ENCODE measurements around the gene PKP4.

PKP4 gene

DNA sequence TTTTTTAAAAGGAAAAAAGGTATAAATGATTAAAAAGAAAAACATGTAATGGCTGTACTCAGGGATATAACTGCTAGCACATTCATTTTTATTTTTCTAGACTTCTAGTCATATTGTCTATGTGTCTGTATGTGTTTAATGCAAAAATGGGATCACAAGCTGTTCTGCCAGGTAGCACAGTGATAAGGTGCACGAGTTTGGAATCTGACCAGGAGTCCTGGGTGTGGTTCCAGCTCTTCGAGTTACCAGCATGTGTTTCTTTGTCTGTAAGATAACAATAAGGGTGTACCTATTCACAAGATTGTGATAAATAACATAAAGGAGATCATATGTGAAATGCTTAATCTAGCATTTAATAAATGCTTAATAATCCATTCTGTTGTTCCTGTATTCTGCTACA is 145.3 kb downstream of the PKP4 start:
- Histone ChIP-seq H2AFZ (ENCODE audit: low read depth) (no peak overlapping the region), H3K27me3 (ENCODE audit: insufficient read depth, low read depth) (no peaks in the 10 kb centered on the region), H3K27ac (no peak overlapping the region), H3K9ac (no peak overlapping the region), H3K36me3 (ENCODE audit: insufficient read depth) (peaks cover 3% of the 10 kb centered on the region; the same call in 1 of the 2 replicates), H3K4me2 (no peak overlapping the region), H3K4me3 (IDR thresholded peaks at IDR 0.05; ENCODE audit: insufficient read depth, low read depth, low read length) (no peak overlapping the region), H3K4me1 (ENCODE audit: low read depth, poor library complexity, severe bottlenecking) (peaks cover 9% of the 10 kb centered on the region), H3K79me2 (ENCODE audit: insufficient read depth, low read depth) (no peaks in the 10 kb centered on the region), H4K20me1 (ENCODE audit: insufficient read depth) (0 out of 2 replicates have a peak, but pooled peaks cover 4% of the 10 kb centered on the region)
- TF ChIP-seq, protein P1, sequence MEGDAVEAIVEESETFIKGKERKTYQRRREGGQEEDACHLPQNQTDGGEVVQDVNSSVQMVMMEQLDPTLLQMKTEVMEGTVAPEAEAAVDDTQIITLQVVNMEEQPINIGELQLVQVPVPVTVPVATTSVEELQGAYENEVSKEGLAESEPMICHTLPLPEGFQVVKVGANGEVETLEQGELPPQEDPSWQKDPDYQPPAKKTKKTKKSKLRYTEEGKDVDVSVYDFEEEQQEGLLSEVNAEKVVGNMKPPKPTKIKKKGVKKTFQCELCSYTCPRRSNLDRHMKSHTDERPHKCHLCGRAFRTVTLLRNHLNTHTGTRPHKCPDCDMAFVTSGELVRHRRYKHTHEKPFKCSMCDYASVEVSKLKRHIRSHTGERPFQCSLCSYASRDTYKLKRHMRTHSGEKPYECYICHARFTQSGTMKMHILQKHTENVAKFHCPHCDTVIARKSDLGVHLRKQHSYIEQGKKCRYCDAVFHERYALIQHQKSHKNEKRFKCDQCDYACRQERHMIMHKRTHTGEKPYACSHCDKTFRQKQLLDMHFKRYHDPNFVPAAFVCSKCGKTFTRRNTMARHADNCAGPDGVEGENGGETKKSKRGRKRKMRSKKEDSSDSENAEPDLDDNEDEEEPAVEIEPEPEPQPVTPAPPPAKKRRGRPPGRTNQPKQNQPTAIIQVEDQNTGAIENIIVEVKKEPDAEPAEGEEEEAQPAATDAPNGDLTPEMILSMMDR (conservative IDR thresholded peaks at IDR 0.05; ENCODE audit: low read depth, low read length), result no peak

DNA sequence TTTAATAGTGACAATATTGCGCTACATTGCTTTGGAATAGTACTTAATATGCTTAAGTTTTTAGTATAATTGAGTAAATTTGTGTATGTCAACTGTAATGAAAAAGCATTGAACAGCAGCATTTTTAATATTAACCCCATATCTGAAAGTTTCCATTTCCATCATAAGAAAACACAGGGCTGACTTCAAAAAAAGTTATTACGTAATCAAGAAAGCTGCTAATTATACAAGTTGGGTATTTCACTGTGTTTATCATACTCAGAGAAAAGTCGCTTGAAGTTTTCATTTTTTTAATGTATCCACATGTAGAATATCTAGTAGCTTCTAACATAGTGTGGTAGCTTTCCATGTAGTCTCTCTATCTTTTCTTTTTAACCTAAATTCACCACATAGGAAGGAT is 146.5 kb downstream of the PKP4 start:
- H3K4me3 ChIP-seq (IDR thresholded peaks at IDR 0.05; ENCODE audit: insufficient read depth, low read depth, low read length), result no peak overlapping the region
- H2AFZ ChIP-seq (ENCODE audit: low read depth), result no peak overlapping the region
- TF ChIP-seq, protein P1 (conservative IDR thresholded peaks at IDR 0.05; ENCODE audit: low read depth, low read length), result no peak
- no peaks in the 10 kb centered on the region for H3K79me2 ChIP-seq (ENCODE audit: insufficient read depth, low read depth)
- no peak overlapping the region for H3K27ac ChIP-seq
- H3K9ac ChIP-seq, result no peak overlapping the region
- no peak overlapping the region for H3K4me2 ChIP-seq
- H3K27me3 ChIP-seq (ENCODE audit: insufficient read depth, low read depth), result no peaks in the 10 kb centered on the region
- H3K4me1 ChIP-seq (ENCODE audit: low read depth, poor library complexity, severe bottlenecking), result peaks cover 9% of the 10 kb centered on the region
- H3K36me3 ChIP-seq (ENCODE audit: insufficient read depth), result peaks cover 3% of the 10 kb centered on the region; the same call in 1 of the 2 replicates
- H4K20me1 ChIP-seq (ENCODE audit: insufficient read depth), result 0 out of 2 replicates have a peak, but pooled peaks cover 4% of the 10 kb centered on the region

DNA sequence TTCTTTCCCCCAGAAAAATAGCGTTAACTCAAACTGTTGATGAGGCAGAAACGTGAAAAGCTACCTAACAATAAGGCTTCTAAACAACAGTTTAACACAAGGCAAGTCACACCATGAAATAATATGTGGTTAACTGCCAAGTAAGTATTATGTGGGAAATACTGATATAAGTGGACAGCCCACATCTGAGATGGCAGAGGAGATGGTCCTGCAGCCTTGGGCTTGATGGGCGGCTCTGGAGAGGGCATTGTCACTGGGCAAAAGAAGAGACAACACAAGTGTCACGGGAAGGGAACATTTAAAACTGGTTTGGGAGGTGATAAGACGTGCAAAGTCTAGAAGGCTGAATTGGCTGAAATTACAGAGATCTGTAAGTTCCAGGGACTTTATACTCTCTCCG is 147.2 kb downstream of the PKP4 start:
- peaks cover 9% of the 10 kb centered on the region for H3K4me1 ChIP-seq (ENCODE audit: low read depth, poor library complexity, severe bottlenecking)
- H3K4me3 ChIP-seq (IDR thresholded peaks at IDR 0.05; ENCODE audit: insufficient read depth, low read depth, low read length), result no peak overlapping the region
- H3K4me2 ChIP-seq, result no peak overlapping the region
- H3K27me3 ChIP-seq (ENCODE audit: insufficient read depth, low read depth), result no peaks in the 10 kb centered on the region
- H3K9ac ChIP-seq, result no peak overlapping the region
- H3K36me3 ChIP-seq (ENCODE audit: insufficient read depth), result peaks cover 3% of the 10 kb centered on the region; the same call in 1 of the 2 replicates
- no peak overlapping the region for H3K27ac ChIP-seq
- no peaks in the 10 kb centered on the region for H3K79me2 ChIP-seq (ENCODE audit: insufficient read depth, low read depth)
- TF ChIP-seq, protein P1 (conservative IDR thresholded peaks at IDR 0.05; ENCODE audit: low read depth, low read length), result no peak
- 0 out of 2 replicates have a peak, but pooled peaks cover 4% of the 10 kb centered on the region for H4K20me1 ChIP-seq (ENCODE audit: insufficient read depth)
- H2AFZ ChIP-seq (ENCODE audit: low read depth), result no peak overlapping the region

DNA sequence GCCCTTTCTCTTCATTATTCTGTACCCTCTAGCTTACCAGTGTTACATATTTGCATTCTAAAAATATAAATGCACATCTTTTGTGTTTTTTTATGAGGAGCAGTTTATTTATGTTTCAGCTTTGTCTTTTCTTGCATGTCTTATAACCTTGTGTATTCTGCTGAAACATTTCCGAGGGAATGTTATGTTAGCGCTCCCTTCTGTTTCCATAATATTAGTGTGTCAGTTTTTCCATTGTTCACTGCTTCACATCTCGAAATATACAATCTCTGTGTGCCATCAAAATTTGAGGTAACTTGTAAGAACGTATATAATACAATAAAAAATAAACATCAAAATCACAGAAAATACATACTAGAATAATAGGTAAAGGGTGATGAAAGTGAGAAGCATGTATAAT is 153.3 kb downstream of the PKP4 start:
- Histone ChIP-seq H3K36me3 (ENCODE audit: insufficient read depth) (peaks cover 3% of the 10 kb centered on the region; the same call in 1 of the 2 replicates), H3K4me3 (IDR thresholded peaks at IDR 0.05; ENCODE audit: insufficient read depth, low read depth, low read length) (no peak overlapping the region), H3K4me2 (no peak overlapping the region), H4K20me1 (ENCODE audit: insufficient read depth) (no peaks in the 10 kb centered on the region), H3K27ac (no peak overlapping the region), H2AFZ (ENCODE audit: low read depth) (no peak overlapping the region), H3K4me1 (ENCODE audit: low read depth, poor library complexity, severe bottlenecking) (no peaks in the 10 kb centered on the region), H3K27me3 (ENCODE audit: insufficient read depth, low read depth) (no peaks in the 10 kb centered on the region), H3K9ac (no peak overlapping the region), H3K79me2 (ENCODE audit: insufficient read depth, low read depth) (no peaks in the 10 kb centered on the region)
- TF ChIP-seq, protein P1 (conservative IDR thresholded peaks at IDR 0.05; ENCODE audit: low read depth, low read length), result no peak
